Measurements from ENCODE around the gene TMEM213. TPM values are rescaled to one million over a fixed set of nuclear protein-coding genes. Genes with fewer than 3 reads are reported as not detected.

Gene TMEM213
- total RNA-seq, 1 experiment from 2014 or later = not detected

DNA sequence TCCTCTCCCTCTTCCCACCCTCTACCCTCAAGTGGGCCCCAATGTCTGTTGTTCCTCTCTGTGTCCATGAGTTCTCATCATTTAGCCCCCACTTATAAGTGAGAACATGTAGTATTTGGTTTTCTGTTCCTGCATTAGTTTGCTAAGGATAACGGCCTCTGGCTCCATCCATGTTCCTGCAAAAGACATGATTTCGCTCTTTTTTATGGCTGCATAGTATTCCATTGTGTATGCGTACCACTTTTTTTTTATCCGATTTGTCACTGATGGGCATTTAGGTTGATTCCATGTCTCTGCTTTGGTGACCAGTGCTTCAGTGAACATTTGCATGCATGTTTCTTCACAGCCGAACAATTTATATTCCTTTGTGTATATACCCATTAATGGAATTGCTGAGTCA, 51.9 kb downstream of the TMEM213 start:
- TF ChIP-seq POLR2AphosphoS5 (IDR thresholded peaks at IDR 0.05; ENCODE audit: low read depth, low read length) (no peak), SIN3A (IDR thresholded peaks at IDR 0.05; ENCODE audit: borderline replicate concordance, insufficient read depth, low read depth, low read length) (no peak), TCF7L2 (IDR thresholded peaks at IDR 0.05; ENCODE audit: low read depth, low read length) (no peak)
- TF ChIP-seq, protein P1, sequence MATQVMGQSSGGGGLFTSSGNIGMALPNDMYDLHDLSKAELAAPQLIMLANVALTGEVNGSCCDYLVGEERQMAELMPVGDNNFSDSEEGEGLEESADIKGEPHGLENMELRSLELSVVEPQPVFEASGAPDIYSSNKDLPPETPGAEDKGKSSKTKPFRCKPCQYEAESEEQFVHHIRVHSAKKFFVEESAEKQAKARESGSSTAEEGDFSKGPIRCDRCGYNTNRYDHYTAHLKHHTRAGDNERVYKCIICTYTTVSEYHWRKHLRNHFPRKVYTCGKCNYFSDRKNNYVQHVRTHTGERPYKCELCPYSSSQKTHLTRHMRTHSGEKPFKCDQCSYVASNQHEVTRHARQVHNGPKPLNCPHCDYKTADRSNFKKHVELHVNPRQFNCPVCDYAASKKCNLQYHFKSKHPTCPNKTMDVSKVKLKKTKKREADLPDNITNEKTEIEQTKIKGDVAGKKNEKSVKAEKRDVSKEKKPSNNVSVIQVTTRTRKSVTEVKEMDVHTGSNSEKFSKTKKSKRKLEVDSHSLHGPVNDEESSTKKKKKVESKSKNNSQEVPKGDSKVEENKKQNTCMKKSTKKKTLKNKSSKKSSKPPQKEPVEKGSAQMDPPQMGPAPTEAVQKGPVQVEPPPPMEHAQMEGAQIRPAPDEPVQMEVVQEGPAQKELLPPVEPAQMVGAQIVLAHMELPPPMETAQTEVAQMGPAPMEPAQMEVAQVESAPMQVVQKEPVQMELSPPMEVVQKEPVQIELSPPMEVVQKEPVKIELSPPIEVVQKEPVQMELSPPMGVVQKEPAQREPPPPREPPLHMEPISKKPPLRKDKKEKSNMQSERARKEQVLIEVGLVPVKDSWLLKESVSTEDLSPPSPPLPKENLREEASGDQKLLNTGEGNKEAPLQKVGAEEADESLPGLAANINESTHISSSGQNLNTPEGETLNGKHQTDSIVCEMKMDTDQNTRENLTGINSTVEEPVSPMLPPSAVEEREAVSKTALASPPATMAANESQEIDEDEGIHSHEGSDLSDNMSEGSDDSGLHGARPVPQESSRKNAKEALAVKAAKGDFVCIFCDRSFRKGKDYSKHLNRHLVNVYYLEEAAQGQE (IDR thresholded peaks at IDR 0.05; ENCODE audit: insufficient read depth in 1 of 2, low read depth in 2 of 2, low read length in 1 of 2) = no peak
- TF ChIP-seq, protein P2, sequence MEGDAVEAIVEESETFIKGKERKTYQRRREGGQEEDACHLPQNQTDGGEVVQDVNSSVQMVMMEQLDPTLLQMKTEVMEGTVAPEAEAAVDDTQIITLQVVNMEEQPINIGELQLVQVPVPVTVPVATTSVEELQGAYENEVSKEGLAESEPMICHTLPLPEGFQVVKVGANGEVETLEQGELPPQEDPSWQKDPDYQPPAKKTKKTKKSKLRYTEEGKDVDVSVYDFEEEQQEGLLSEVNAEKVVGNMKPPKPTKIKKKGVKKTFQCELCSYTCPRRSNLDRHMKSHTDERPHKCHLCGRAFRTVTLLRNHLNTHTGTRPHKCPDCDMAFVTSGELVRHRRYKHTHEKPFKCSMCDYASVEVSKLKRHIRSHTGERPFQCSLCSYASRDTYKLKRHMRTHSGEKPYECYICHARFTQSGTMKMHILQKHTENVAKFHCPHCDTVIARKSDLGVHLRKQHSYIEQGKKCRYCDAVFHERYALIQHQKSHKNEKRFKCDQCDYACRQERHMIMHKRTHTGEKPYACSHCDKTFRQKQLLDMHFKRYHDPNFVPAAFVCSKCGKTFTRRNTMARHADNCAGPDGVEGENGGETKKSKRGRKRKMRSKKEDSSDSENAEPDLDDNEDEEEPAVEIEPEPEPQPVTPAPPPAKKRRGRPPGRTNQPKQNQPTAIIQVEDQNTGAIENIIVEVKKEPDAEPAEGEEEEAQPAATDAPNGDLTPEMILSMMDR (IDR thresholded peaks at IDR 0.05) = no peak
- DNase-seq (ENCODE audit: low read depth, low spot score) = no peak
- Histone ChIP-seq H3K36me3 (ENCODE audit: control insufficient read depth, insufficient read depth, low read length) (no peaks in the 10 kb centered on the region; the same call in 1 of the 2 replicates), H3K4me3 (ENCODE audit: low read depth in 2 of 2, low read length in 2 of 2) (no peak overlapping the region), H3K4me1 (ENCODE audit: control insufficient read depth, insufficient read depth, low read length) (no peaks in the 10 kb centered on the region), H3K9me3 (ENCODE audit: control insufficient read depth, insufficient read depth, low read depth, low read length) (no peaks in the 10 kb centered on the region), H3K27ac (ENCODE audit: low read length) (no peak overlapping the region), H3K27me3 (ENCODE audit: control insufficient read depth, insufficient read depth, low read length) (no peaks in the 10 kb centered on the region)
- ChIA-PET CTCF (no interaction called here), POLR2A (interaction anchor here (0.5 kb wide), 1 partner anchor 420 kb away, joined by 14 read pairs; no protein-coding TSS in a partner anchor)
- no peak for ATAC-seq
- BruUV-seq (replicated peaks) = no TSS peak
- intact Hi-C loops (cut with micrococcal nuclease; ENCODE audit: unreplicated experiment) (no loop called here), in situ Hi-C loops (cut with HindIII; ENCODE audit: low pct_unique_long_range_greater_than_20kb, low sequenced_read_pairs) (no loop called here)

DNA sequence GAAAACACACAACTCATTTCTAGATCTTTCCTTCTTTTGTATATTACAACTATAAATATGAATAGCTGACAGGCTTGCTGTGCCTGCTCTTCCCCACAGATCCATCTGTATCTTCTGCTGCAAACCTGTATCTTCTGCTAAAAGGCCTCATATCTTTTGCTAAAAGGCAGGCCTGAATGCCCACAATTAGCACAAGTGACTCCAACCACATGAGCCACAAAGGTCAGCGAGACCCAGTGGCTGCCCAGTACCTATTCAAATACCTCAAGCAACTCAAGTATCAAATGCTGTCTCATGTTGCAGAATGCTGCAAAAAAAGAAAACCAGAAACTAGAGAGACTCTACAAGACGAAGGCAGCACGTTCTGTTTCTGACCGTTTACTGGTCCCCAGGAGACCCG, 54.7 kb downstream of the TMEM213 start:
- intact Hi-C loops (cut with micrococcal nuclease; ENCODE audit: unreplicated experiment) (no loop called here), in situ Hi-C loops (cut with HindIII; ENCODE audit: low pct_unique_long_range_greater_than_20kb, low sequenced_read_pairs) (no loop called here)
- Histone ChIP-seq H3K4me3 (ENCODE audit: low read depth in 2 of 2, low read length in 2 of 2) (no peak overlapping the region), H3K36me3 (ENCODE audit: control insufficient read depth, insufficient read depth, low read length) (no peaks in the 10 kb centered on the region; the same call in 1 of the 2 replicates), H3K27me3 (ENCODE audit: control insufficient read depth, insufficient read depth, low read length) (no peaks in the 10 kb centered on the region), H3K27ac (ENCODE audit: low read length) (no peak overlapping the region), H3K4me1 (ENCODE audit: control insufficient read depth, insufficient read depth, low read length) (no peaks in the 10 kb centered on the region), H3K9me3 (ENCODE audit: control insufficient read depth, insufficient read depth, low read depth, low read length) (no peaks in the 10 kb centered on the region)
- no TSS peak for BruUV-seq (replicated peaks)
- ChIA-PET CTCF (no interaction called here), POLR2A (interaction anchor here (0.6 kb wide), 1 partner anchor 91 kb away, joined by 7 read pairs; no protein-coding TSS in a partner anchor)
- TF ChIP-seq TCF7L2 (IDR thresholded peaks at IDR 0.05; ENCODE audit: low read depth, low read length) = no peak
- TF ChIP-seq, protein P2 (IDR thresholded peaks at IDR 0.05) = no peak
- no peak for TF ChIP-seq SIN3A (IDR thresholded peaks at IDR 0.05; ENCODE audit: borderline replicate concordance, insufficient read depth, low read depth, low read length)
- TF ChIP-seq POLR2AphosphoS5 (IDR thresholded peaks at IDR 0.05; ENCODE audit: low read depth, low read length) = no peak
- TF ChIP-seq, protein P1 (IDR thresholded peaks at IDR 0.05; ENCODE audit: insufficient read depth in 1 of 2, low read depth in 2 of 2, low read length in 1 of 2) = no peak
- DNase-seq (ENCODE audit: low read depth, low spot score) (no peak), ATAC-seq (no peak)
